KMS-11 (cell line): ENCODE data around the gene TERT.
"Not testable (repeated sequence)": the region's sequence is repeated elsewhere in the genome, so short reads cannot be mapped to it uniquely, and the experiment has no call there.

Source experiments
- H2AFZ ChIP-seq: fragments of 200-600 bp; sonication (generic); 2 replicates; pipeline ENCODE4 v1.6.1; 2016; ENCODE audit warnings: antibody characterized with exemption, mixed run types, low read depth
- H3K27ac ChIP-seq: fragments of 200-600 bp; sonication (generic); 2 replicates; pipeline ENCODE4 v1.6.1; 2016; ENCODE audit warnings: mild to moderate bottlenecking, mixed run types
- H3K27me3 ChIP-seq: fragments of 200-600 bp; sonication (generic); 2 replicates; pipeline ENCODE4 v1.6.1; 2017; ENCODE audit warnings: mild to moderate bottlenecking, low read depth, mixed run types, moderate library complexity; ENCODE audit not compliant: insufficient read depth
- H3K36me3 ChIP-seq: fragments of 200-600 bp; sonication (generic); 2 replicates; pipeline ENCODE4 v1.6.1; 2017; ENCODE audit warnings: mild to moderate bottlenecking, mixed run types; ENCODE audit not compliant: insufficient read depth
- H3K4me1 ChIP-seq: fragments of 200-600 bp; sonication (generic); 2 replicates; pipeline ENCODE4 v1.6.1; 2016; ENCODE audit warnings: mild to moderate bottlenecking, low read depth, mixed run types; ENCODE audit not compliant: poor library complexity, severe bottlenecking
- H3K4me2 ChIP-seq: fragments of 200-600 bp; sonication (generic); 2 replicates; pipeline ENCODE4 v1.7.0; 2016; ENCODE audit warnings: mild to moderate bottlenecking, mixed run types
- H3K4me3 ChIP-seq: fragments of 200-600 bp; sonication (generic); IDR thresholded peaks from 2 replicates; pipeline ENCODE4 v1.6.1; 2017; ENCODE audit warnings: low read depth, low read length, mixed read lengths; ENCODE audit not compliant: insufficient read depth
- H3K79me2 ChIP-seq: fragments of 200-600 bp; sonication (generic); 2 replicates; pipeline ENCODE4 v1.6.1; 2016; ENCODE audit warnings: low read depth, mixed run types; ENCODE audit not compliant: insufficient read depth
- H3K9ac ChIP-seq: fragments of 200-600 bp; sonication (generic); 2 replicates; pipeline ENCODE4 v1.6.1; 2016; ENCODE audit warnings: mild to moderate bottlenecking, mixed run types
- H4K20me1 ChIP-seq: fragments of 200-600 bp; sonication (generic); 2 replicates; pipeline ENCODE4 v1.6.1; 2016; ENCODE audit warnings: mild to moderate bottlenecking, mixed run types; ENCODE audit not compliant: insufficient read depth
- CTCF ChIP-seq: fragments of 200-600 bp; sonication (generic); conservative IDR thresholded peaks from 2 replicates; pipeline ENCODE4 v1.6.1; 2017; ENCODE audit warnings: low read depth, mild to moderate bottlenecking, antibody characterized with exemption, low read length, moderate library complexity, mixed read lengths

Gene TERT

GRCh38 chr5:1294835-1295649 is at the start of gene TERT:
TERT (minus strand) TSS chr5:1295068; CDS start chr5:1294989, 79 bp downstream.
- Histone ChIP-seq H3K27me3 (no peaks in the 10 kb centered on the region), H3K4me3 (no peak within 1 kb of the TSS), H4K20me1 (no peaks in the 10 kb centered on the region), H3K79me2 (no peaks in the 10 kb centered on the region), H3K27ac (no peak within 1 kb of the TSS), H3K4me1 (peaks cover 21% of the 10 kb centered on the region), H3K9ac (peak within 1 kb of the TSS; percentile 41; the same call in 1 of the 2 replicates), H2AFZ (peak within 1 kb of the TSS; percentile 26), H3K4me2 (peak within 1 kb of the TSS; percentile 42), H3K36me3 (no peaks in the 10 kb centered on the region)
- no peak for TF ChIP-seq CTCF

GRCh38 chr5:1343931-1344901 is 49.3 kb upstream of the TERT start:
- no peak overlapping the region for H2AFZ ChIP-seq
- TF ChIP-seq CTCF: no peak

GRCh38 chr5:1343315-1343751 is 48.5 kb upstream of the TERT start:
- Histone ChIP-seq H3K9ac (peak overlapping the region; percentile 67; the same call in 1 of the 2 replicates), H4K20me1 (no peaks in the 10 kb centered on the region), H3K36me3 (peaks cover 21% of the 10 kb centered on the region; the same call in 1 of the 2 replicates), H3K4me2 (peak overlapping the region; percentile 81), H3K4me1 (peaks cover 25% of the 10 kb centered on the region), H2AFZ (no peak overlapping the region), H3K4me3 (peak overlapping the region; percentile 65), H3K27me3 (no peaks in the 10 kb centered on the region), H3K79me2 (peaks cover 72% of the 10 kb centered on the region), H3K27ac (peak overlapping the region; percentile 20; the same call in 1 of the 2 replicates)
- no peak for TF ChIP-seq CTCF

More at GRCh38 chr5:1343931-1344901, 49.3 kb upstream of the TERT start:
- peak overlapping the region; percentile 67; the same call in 1 of the 2 replicates for H3K9ac ChIP-seq
- peak overlapping the region; percentile 20 for H3K27ac ChIP-seq
- peak overlapping the region; percentile 81 for H3K4me2 ChIP-seq
- no peaks in the 10 kb centered on the region for H3K27me3 ChIP-seq
- H3K4me1 ChIP-seq: peaks cover 25% of the 10 kb centered on the region
- no peaks in the 10 kb centered on the region for H4K20me1 ChIP-seq
- H3K36me3 ChIP-seq: peaks cover 21% of the 10 kb centered on the region; the same call in 1 of the 2 replicates
- peaks cover 64% of the 10 kb centered on the region for H3K79me2 ChIP-seq
- H3K4me3 ChIP-seq: peak overlapping the region; percentile 65

GRCh38 chr5:1342711-1343110 is 47.8 kb upstream of the TERT start:
- not testable (repeated sequence) for H2AFZ ChIP-seq, H3K27me3 ChIP-seq, H4K20me1 ChIP-seq, H3K9ac ChIP-seq, H3K4me3 ChIP-seq
- Histone ChIP-seq H3K4me2 (peak overlapping the region; percentile 81; the same call in 1 of the 2 replicates), H3K79me2 (peaks cover 78% of the 10 kb centered on the region), H3K27ac (peak overlapping the region; percentile 4; the same call in 1 of the 2 replicates), H3K4me1 (peaks cover 25% of the 10 kb centered on the region), H3K36me3 (peaks cover 24% of the 10 kb centered on the region; the same call in 1 of the 2 replicates)
